Prostate gland (tissue), 2 donors: ENCODE measurements around the gene ARMC7. TPM values are rescaled to one million over a fixed set of nuclear protein-coding genes. Genes with fewer than 3 reads are reported as not detected.

ENCODE experiments used
- DNase-seq: peaks from one replicate; pipeline ENCODE4 v3.0.0-alpha.2; 2019; ENCODE audit warnings: low spot score
- H3K27ac ChIP-seq, 2 donors: fragments of 200-600 bp; sonication (generic); 2 replicates each; pipeline ENCODE4 v1.5.1; 2017 to 2019
- H3K27me3 ChIP-seq: fragments of 200-600 bp; sonication (generic); replicated peaks from 2 replicates; pipeline ENCODE4 v1.5.1; 2019; ENCODE audit not compliant: insufficient read depth
- H3K36me3 ChIP-seq, 2 donors: fragments of 200-600 bp; sonication (generic); 1 replicate in 1 of 2; 2 replicates in 1 of 2; pipeline versions ENCODE4 v1.5.1 to v1.8.1; 2017 to 2019
- H3K4me1 ChIP-seq: fragments of 200-600 bp; sonication (generic); replicated peaks from 2 replicates; pipeline ENCODE4 v1.5.1; 2019
- H3K4me3 ChIP-seq, 2 donors: fragments of 200-600 bp; sonication (generic); 2 replicates each; pipeline ENCODE4 v1.5.1; 2017 to 2019
- H3K9me3 ChIP-seq: fragments of 200-600 bp; sonication (generic); 2 replicates; pipeline ENCODE4 v1.5.1; 2017
- CTCF ChIP-seq, 4 experiments: fragments of 200-600 bp in 2 of 4; fragments of 450-650 bp in 2 of 4; sonication (generic) in 2 of 4; IDR thresholded peaks; 1 replicate in 3 of 4; 2 replicates in 1 of 4; pipeline ENCODE4 v1.5.1; 2016 to 2019; ENCODE audit warnings: antibody characterized with exemption in 4 of 4, mild to moderate bottlenecking in 2 of 4, moderate library complexity in 2 of 4
- POLR2A ChIP-seq: fragments of 450-650 bp; IDR thresholded peaks from one replicate; pipeline ENCODE4 v1.6.1; 2016; ENCODE audit warnings: antibody characterized with exemption, mild to moderate bottlenecking
- POLR2AphosphoS5 ChIP-seq: sonication (generic); formaldehyde crosslinking; IDR thresholded peaks from one replicate; pipeline ENCODE4 v1.6.1; 2017; ENCODE audit warnings: antibody characterized with exemption
- WGBS: methylation state at CpG from one replicate; pipeline ENCODE4 v1.1.5; 2018; 5-methylcytosine and 5-hydroxymethylcytosine counted together
- intact Hi-C: fragments of 100-400 bp; cut with DNase I; formaldehyde crosslinking; loops from one replicate; pipeline ENCODE4 v1.14.2; 2022
- small RNA-seq, 2 donors: library from RNA; depleted of rRNA; stranded (forward); fragments of <200 nt; gene quantifications; one replicate each; pipeline ENCODE3, GENCODE V24; 2016
- total RNA-seq, 2 donors: library from RNA; depleted of rRNA; stranded (reverse); fragments of >200 nt; gene quantifications; one replicate each; pipeline ENCODE4 v1.1.0, GENCODE V29; 2016

Gene ARMC7
- total RNA-seq, 2 donors from 2014 or later, result 13.6 to 15.1 TPM

GRCh38 chr17:75173526-75173925, 63.8 kb downstream of the ARMC7 start:
- peaks cover 9 to 11% of the 10 kb centered on the region in 2 donors for H3K36me3 ChIP-seq
- no peak overlapping the region for H3K4me3 ChIP-seq
- no peaks in the 10 kb centered on the region for H3K27me3 ChIP-seq
- H3K4me1 ChIP-seq, result no peaks in the 10 kb centered on the region
- TF ChIP-seq POLR2A (no peak), POLR2AphosphoS5 (no peak), CTCF (IDR thresholded peaks at IDR 0.05) (no peak)
- no peaks in the 10 kb centered on the region for H3K9me3 ChIP-seq
- no peak for DNase-seq
- H3K27ac ChIP-seq, result no peak overlapping the region
- WGBS, result 83% methylated on average over 4 of the region's 4 CpGs
- intact Hi-C loops, result no loop called here

GRCh38 chr17:75174996-75175395, 65.2 kb downstream of the ARMC7 start:
- peaks cover 9 to 15% of the 10 kb centered on the region in 2 donors for H3K36me3 ChIP-seq

GRCh38 chr17:75176625-75177024, 66.9 kb downstream of the ARMC7 start:
- no peaks in the 10 kb centered on the region for H3K9me3 ChIP-seq
- H3K4me1 ChIP-seq, result no peaks in the 10 kb centered on the region
- H3K36me3 ChIP-seq, result peaks cover 9 to 15% of the 10 kb centered on the region in 2 donors
- intact Hi-C loops, result no loop called here
- H3K4me3 ChIP-seq, result no peak overlapping the region
- WGBS, result 85% methylated on average over 5 of the region's 5 CpGs
- H3K27me3 ChIP-seq, result no peaks in the 10 kb centered on the region
- no peak for DNase-seq
- no peak for TF ChIP-seq POLR2AphosphoS5
- TF ChIP-seq CTCF (IDR thresholded peaks at IDR 0.05), result no peak
- H3K27ac ChIP-seq, result no peak overlapping the region

More at GRCh38 chr17:75174996-75175395, 65.2 kb downstream of the ARMC7 start:
- intact Hi-C loops, result no loop called here
- Histone ChIP-seq H3K27me3 (no peaks in the 10 kb centered on the region), H3K27ac (no peak overlapping the region), H3K4me1 (no peaks in the 10 kb centered on the region), H3K9me3 (no peaks in the 10 kb centered on the region), H3K4me3 (no peak overlapping the region)
- no peak for TF ChIP-seq POLR2AphosphoS5
- TF ChIP-seq CTCF (IDR thresholded peaks at IDR 0.05), result no peak
- TF ChIP-seq POLR2A, result no peak
- DNase-seq, result no peak
- WGBS, result 92% methylated on average over 11 of the region's 11 CpGs

GRCh38 chr17:75178453-75178852, 68.7 kb downstream of the ARMC7 start:
- H3K4me1 ChIP-seq, result no peaks in the 10 kb centered on the region
- intact Hi-C loops, result no loop called here
- no peak for TF ChIP-seq CTCF (IDR thresholded peaks at IDR 0.05)
- TF ChIP-seq POLR2AphosphoS5, result no peak
- no peak for TF ChIP-seq POLR2A

More at GRCh38 chr17:75178453-75178852, 68.7 kb downstream of the ARMC7 start:
- peaks cover 4 to 12% of the 10 kb centered on the region in 2 donors for H3K36me3 ChIP-seq
- WGBS, result 87% methylated on average over 6 of the region's 6 CpGs
- no peaks in the 10 kb centered on the region for H3K9me3 ChIP-seq
- no peak overlapping the region for H3K4me3 ChIP-seq
- H3K27ac ChIP-seq, result no peak overlapping the region
- no peaks in the 10 kb centered on the region for H3K27me3 ChIP-seq
- DNase-seq, result no peak

Small RNAs within 50 kb of the gene (small RNA-seq; reads per million reads assigned to genes)
- 0 reads per million in 2 donors for gene AC111186.1
- 0 reads per million in 2 donors for gene RF00019

Other genes with a start within 250 kb of the ARMC7 start
- 100 to 1,000 TPM in 1 of 2 donors, 10 to 100 TPM in 1; 24.6 to 182 TPM for gene FDXR, start 237.0 kb upstream of the ARMC7 start, total RNA-seq
- gene FADS6, start 216.3 kb upstream of the ARMC7 start, total RNA-seq, result not detected
- 1 to 10 TPM in 1 of 2 donors, not detected in 1; 1.1 TPM for gene USH1G, start 186.7 kb upstream of the ARMC7 start, total RNA-seq
- gene OTOP2, start 185.7 kb upstream of the ARMC7 start, total RNA-seq, result under 1 TPM in 1 of 2 donors, not detected in 1; 0.85 TPM
- not detected for gene OTOP3, start 174.1 kb upstream of the ARMC7 start, total RNA-seq
- 100 to 1,000 TPM in 1 of 2 donors, 10 to 100 TPM in 1; 87.1 to 101 TPM for gene HID1, start 137.2 kb upstream of the ARMC7 start, total RNA-seq
- 10 to 100 TPM; 13.7 to 34.9 TPM for gene CDR2L, start 122.3 kb upstream of the ARMC7 start, total RNA-seq
- gene MRPL58, start 97.3 kb upstream of the ARMC7 start, total RNA-seq, result 10 to 100 TPM; 28.4 to 73.8 TPM
- 100 to 1,000 TPM; 116 to 201 TPM for gene ATP5PD, start 63.0 kb upstream of the ARMC7 start, total RNA-seq
- 100 to 1,000 TPM in 1 of 2 donors, 10 to 100 TPM in 1; 24.4 to 104 TPM for gene KCTD2, start 62.7 kb upstream of the ARMC7 start, total RNA-seq
- 10 to 100 TPM; 65.0 to 66.4 TPM for gene SLC16A5, start 22.0 kb upstream of the ARMC7 start, total RNA-seq
- 100 to 1,000 TPM; 120 to 166 TPM for gene NT5C, start 21.8 kb downstream of the ARMC7 start, total RNA-seq
- 100 to 1,000 TPM in 1 of 2 donors, 10 to 100 TPM in 1; 97.9 to 132 TPM for gene JPT1, start 44.5 kb downstream of the ARMC7 start, total RNA-seq
- 10 to 100 TPM; 79.7 to 97.2 TPM for gene SUMO2, start 73.0 kb downstream of the ARMC7 start, total RNA-seq
- gene NUP85, start 95.7 kb downstream of the ARMC7 start, total RNA-seq, result 10 to 100 TPM; 41.0 to 46.7 TPM
- gene GGA3, start 151.6 kb downstream of the ARMC7 start, total RNA-seq, result 10 to 100 TPM; 18.9 to 43.3 TPM
- 10 to 100 TPM; 40.8 to 45.3 TPM for gene MRPS7, start 151.9 kb downstream of the ARMC7 start, total RNA-seq
- gene MIF4GD, start 161.3 kb downstream of the ARMC7 start, total RNA-seq, result 10 to 100 TPM; 14.1 to 31.4 TPM
- gene SLC25A19, start 179.5 kb downstream of the ARMC7 start, total RNA-seq, result 10 to 100 TPM in 1 of 2 donors, 1 to 10 TPM in 1; 5.2 to 15.2 TPM